HG03039 (cell line): ENCODE results near the gene MALT1.
"Not testable (repeated sequence)": the region's sequence is repeated elsewhere in the genome, so short reads cannot be mapped to it uniquely, and the experiment has no call there.

ENCODE experiments used
- ATAC-seq: cut with Tn5 transposase; IDR thresholded peaks from one replicate; pipeline ENCODE4 v1.9.1; 2021; ENCODE audit warnings: mild to moderate bottlenecking, moderate library complexity; ENCODE audit not compliant: unreplicated experiment

The MALT1 gene

DNA sequence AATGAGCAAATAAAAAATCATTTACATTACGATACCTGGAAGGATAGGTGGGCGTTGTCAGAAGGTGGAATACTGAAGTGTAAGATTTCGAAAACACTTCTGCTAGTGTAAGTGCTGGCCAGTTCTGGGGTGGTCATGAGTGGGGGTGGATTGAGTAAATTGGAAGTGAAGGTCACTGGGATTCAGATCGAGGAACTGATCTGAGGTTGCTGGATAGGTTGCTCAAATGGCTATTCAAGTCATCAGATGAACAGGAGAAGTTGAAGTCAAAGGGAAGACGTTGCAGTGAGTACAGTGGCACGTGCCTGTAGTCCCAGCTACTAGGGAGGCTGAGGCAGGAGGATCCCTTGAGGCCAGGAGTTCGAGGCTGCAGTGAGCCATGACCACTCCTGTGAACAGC, 95.7 kb downstream of the MALT1 start:
- ATAC-seq, result no peak

- peak; percentile 77 for ATAC-seq
Measured at GRCh38 chr18:58768293-58768974, 97.2 kb downstream of the MALT1 start.

GRCh38 chr18:58769321-58769720, 98.1 kb downstream of the MALT1 start:
- no peak for ATAC-seq

DNA sequence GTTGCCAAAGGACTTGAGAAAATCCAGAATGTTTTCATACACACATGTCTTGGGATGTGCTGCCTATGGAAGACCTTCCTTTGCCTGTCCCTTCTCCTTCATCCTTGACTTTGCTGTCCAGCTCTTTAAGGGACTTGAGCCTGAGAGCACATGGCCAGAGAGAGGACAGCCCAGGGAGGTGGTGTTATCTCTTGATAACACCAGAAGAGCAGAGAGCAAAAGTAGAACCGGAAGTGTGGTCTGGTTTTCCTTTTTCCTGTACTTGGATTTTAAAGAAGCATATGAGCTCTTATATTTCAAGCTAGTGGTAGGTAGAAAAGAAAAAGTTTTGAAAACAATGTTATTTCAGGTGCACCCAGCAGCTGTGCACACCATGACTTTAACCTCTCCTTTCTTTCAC, 99.3 kb downstream of the MALT1 start:
- ATAC-seq, result no peak

- no peak for ATAC-seq
Measured at GRCh38 chr18:58772161-58772560, 100.9 kb downstream of the MALT1 start.

DNA sequence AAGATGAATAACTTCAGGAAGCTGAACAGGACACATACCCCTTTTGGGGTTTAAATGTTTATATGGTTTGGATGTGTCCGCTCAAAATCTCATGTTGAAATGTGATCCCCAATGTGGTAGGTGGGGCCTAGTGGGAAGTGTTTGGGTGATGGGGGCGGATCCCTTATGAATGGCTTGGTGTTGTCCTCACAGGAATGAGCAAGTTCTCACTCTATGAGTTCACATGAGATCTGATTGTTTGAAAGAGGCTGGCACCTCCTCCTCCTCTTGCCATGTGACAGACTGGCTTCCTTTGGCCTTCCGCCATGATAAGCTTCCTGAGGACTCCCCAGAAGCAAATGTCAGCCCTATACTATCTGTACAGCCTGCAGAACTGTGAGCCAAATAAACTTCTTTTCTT, 104.8 kb downstream of the MALT1 start:
- ATAC-seq, result no peak

GRCh38 chr18:58776541-58776940, 105.3 kb downstream of the MALT1 start:
- ATAC-seq, result not testable (repeated sequence)

GRCh38 chr18:58777471-58777870, 106.2 kb downstream of the MALT1 start:
- ATAC-seq, result no peak

DNA sequence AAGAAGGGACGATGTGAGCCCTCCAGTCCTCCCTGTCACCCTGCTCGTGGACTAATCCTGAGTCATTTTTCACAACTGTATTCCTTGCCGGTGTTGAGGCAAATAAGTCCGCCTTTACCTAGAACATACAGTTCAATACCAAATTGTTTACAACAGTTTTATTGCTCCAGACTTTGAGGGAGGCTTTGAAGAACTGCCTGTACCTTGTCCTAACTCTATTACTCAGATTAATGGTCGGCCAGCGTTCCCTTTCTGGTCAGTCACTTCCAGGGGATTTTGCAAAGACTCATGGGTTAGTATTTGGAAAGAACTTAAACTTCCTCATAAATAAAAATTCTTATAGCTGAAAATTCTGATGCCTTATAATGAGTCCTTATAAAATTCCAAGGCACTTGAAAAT, 108.3 kb downstream of the MALT1 start:
- ATAC-seq, result no peak

DNA sequence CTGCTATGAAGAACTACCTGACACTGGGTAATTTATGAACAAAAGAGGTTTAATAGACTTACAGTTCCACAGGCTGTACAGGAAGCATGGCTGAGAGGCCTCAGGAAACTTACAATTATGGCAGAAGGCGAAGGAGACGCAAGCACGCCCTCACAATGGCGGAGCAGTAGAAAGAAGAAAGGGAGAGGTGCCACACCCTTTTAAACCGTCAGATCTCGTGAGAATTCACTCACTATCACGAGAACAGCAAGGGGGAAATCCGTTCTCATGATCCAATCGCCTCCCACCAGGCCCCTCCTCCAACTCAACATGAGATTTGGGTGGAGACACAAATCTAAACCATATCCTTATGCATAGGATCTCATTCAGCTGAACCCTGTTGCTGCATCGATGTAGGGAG, 108.8 kb downstream of the MALT1 start:
- ATAC-seq, result no peak

GRCh38 chr18:58781627-58782194, 110.4 kb downstream of the MALT1 start:
- peak; percentile 79 for ATAC-seq

DNA sequence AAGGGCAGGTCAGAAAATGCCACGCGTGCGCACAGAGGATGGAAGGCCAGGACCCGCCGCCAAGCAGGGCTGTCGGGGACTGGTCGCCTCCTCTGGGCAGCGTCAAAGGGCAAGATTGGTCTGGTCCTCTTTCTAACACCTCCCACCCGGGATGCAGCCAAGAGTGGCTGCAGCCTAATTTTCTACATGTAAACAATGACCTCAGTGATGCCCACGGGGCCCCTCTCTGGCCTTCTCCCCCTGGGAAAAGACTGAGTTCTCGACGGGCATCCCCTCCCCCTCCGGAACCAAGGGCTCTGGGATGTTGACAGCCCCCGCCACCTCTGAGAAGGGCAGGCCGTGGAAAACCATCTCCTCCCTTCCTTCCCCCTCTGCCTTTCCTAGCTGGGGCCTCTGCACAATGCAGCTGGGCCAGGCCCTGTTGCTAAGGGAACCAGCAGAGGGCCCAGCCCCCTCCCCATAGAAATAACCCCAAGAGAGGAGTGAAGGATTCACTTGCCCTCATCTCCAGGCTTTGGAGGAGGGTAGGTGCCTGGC, 113.4 kb downstream of the MALT1 start:
- ATAC-seq, result no peak

DNA sequence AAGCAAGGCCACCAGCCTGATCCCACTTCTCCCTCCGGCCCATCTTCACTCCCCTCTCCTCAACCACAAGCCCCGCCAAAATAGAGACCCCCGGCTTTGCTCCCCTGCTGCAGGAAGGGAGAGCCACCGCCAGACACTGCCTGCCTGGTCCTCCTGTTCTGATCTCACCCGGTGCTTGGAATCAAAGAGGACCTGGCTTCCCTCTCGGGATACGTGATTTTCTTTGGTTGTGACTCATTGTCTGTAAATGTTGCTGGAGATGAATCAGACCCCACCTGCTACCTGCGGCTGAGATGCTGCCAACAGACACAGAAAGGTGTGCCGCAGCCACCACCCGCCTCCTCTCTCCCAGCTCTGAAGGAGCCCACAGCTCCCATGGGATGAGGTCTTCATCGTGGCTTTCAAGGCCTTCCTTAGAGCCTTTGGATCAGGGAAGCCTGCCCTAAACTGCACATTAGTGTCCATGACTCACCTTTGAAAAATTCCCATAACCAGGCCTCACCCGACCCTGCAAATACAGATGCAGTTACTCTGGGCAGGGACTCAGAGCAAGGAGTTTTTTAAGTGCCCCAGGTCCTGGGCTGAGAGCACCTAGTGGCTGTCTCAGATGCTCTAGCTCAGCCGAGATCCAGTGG, 114.0 kb downstream of the MALT1 start:
- no peak for ATAC-seq

DNA sequence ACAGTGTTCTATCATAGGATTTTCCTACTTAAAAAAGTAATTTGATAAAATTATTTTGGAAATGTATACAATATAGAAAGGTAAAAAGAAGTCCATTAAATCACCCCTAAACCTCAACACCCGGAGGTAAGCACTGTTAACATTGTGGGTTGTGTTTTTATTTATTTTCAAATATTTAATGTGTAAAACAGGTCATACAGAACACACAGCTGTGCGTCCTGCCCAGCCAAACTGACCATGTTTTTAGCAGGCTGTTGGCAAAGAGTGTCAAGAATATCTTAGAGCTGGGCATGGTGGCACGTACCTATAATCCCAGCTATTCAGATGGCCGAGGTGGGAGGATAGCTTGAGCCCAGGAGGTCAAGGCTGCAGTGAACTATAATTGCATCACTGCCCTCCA, 114.6 kb downstream of the MALT1 start:
- no peak for ATAC-seq

DNA sequence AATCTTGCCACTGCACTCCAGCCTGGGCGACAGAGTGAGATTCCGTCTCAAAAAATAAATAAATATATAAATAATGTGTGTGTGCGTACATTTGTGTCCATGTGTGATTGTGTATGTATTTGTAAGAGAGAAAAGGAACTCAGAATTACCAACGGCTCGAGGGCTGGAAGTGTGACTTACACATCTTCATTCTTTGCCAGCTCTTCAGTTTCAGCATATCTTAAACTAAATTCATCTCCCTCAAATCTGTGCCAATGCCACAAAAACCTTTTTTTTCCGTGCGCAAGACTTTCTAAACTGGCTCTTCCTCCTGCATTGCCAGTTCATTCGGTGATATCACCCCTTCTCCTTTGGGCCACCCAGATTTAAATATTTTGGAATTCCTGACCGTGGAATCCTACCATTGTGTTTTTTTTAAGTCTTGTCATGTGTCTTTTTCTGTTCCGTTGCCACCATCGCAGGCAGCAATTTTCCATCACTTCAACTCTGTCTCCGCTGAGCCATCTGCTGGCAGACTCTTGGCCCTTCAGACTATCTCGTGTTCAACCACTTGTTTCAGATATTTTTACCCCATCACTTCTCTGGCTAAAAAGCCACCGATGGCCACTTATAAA, 116.4 kb downstream of the MALT1 start:
- ATAC-seq, result no peak

DNA sequence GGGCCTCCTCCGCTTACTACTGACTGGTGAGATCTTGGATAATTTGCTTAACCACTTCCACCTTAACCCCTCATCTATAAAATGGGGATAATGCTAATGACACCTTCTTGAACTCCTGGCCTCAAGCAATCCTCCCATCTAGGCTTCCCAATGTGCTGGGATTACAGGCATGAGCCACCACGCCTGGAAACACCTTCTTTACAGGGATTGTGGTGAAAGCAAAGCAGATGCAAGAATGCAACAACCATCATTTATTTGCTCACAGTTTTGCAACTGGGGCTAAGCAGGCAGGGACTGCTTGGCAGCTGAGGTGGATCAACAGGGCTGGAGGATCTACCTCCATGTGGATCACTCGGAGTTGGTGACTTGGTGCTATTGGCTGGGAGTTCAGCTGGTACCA, 117.2 kb downstream of the MALT1 start:
- ATAC-seq, result no peak

DNA sequence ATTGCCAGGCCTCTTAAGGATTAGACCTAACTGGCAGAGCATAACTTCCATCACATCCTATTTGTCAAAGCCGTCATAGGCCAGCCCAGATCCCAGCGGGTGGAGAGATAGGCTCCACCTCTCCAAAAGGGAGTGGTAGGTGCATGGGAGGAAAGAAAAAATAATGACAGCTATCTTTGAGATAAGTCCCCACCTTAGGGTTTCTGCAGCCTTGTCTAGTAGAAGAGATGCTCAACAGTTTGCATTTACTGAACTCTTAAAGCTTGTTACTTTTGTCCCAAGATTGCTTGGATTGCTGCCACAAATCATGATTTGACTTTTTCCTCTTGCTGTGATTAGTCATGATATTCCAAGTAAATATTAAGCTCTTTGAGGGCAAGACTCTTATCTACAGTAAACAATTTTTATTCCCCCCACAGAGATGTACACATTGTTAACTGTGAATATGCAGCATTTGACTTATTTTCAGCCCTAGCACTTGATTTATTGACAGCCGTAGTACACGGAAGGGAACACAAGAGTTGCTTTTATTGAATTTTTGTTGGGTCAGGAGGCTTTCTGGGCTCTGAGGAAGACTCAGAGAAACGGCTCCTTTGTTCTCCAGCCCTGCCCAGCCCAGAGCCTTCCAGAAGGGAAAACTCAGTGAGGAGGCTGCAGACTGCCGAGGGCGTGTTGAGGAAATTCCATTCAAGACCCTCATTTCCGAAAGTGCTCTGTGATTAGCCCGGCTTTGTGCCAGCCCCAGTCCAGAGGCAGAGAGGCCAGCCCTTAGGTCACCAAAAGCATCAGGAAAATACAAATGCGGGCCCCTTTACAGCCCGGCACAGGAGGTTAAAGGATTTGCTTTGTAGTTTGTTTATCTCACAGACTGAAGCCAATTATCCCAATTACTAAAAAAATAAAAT, 118.0 kb downstream of the MALT1 start:
- ATAC-seq, result no peak

- no peak for ATAC-seq
Measured at GRCh38 chr18:58789876-58790240, 118.6 kb downstream of the MALT1 start.

DNA sequence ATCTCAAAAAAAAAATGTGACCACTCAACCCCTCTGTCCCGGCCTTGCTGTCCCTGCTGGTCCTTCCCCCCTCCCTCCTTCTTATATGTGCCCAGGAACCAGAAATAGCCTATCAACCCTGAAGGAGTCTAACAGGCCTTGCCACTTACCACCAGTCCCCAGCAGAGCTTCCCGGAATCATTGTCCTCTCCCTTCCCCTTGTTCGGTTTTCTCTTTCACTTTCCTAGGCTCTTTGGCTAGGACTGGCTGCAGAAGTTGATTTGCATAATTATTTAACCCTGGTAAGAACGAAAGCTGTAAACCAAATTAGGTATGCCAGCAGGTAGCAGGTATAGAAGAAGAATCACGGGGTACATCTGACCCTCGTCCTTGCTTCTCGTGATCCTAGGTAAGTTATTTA, 120.8 kb downstream of the MALT1 start:
- ATAC-seq, result peak; percentile 86

DNA sequence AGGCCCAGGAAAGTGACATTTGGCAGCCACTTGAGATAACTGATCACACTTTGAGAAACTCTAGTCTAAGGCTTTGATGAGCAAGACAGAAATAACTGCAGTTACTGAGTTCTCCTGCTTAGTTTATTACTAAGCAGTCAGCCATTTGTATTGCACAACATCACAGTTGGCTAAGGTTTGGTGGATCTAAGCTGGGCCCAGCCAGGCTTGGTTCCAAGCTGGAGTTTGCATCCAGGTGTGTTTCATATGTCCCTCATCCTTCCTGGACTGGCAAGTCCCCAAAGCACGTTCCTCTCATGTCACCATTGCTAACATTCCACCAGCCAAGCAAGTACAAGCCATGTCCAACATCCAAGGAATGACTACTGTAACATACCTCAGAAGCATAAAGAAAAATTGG, 122.1 kb downstream of the MALT1 start:
- ATAC-seq, result no peak

- ATAC-seq, result no peak
Measured at GRCh38 chr18:58796220-58796619, 125.0 kb downstream of the MALT1 start.
